Glutamatergic neuron (in vitro differentiated cells): Measurements from ENCODE around the gene STXBP1. TPM values are rescaled to one million over a fixed set of nuclear protein-coding genes. Genes with fewer than 3 reads are reported as not detected.

ENCODE experiments used
- DNase-seq: peaks from one replicate; pipeline ENCODE4 v3.0.0; 2022
- H3K27ac Mint-ChIP-seq: one replicate; pipeline ENCODE4 v1.8.0; 2020; ENCODE audit warnings: mild to moderate bottlenecking, mixed read lengths, inconsistent platforms; ENCODE audit not compliant: unreplicated experiment
- H3K27me3 Mint-ChIP-seq: one replicate; pipeline ENCODE4 v1.8.0; 2020; ENCODE audit warnings: mild to moderate bottlenecking, moderate library complexity, mixed read lengths, inconsistent platforms; ENCODE audit not compliant: unreplicated experiment
- H3K36me3 Mint-ChIP-seq: one replicate; pipeline ENCODE4 v1.8.0; 2020; ENCODE audit warnings: mild to moderate bottlenecking, mixed read lengths, inconsistent platforms; ENCODE audit not compliant: unreplicated experiment
- H3K4me1 Mint-ChIP-seq: one replicate; pipeline ENCODE4 v1.8.0; 2020; ENCODE audit warnings: mild to moderate bottlenecking, low read depth, mixed read lengths, inconsistent platforms; ENCODE audit not compliant: unreplicated experiment
- H3K4me3 Mint-ChIP-seq: one replicate; pipeline ENCODE4 v1.8.0; 2020; ENCODE audit warnings: mild to moderate bottlenecking, mixed read lengths, inconsistent platforms; ENCODE audit not compliant: unreplicated experiment
- H3K9me3 Mint-ChIP-seq: one replicate; pipeline ENCODE4 v1.8.0; 2020; ENCODE audit warnings: mild to moderate bottlenecking, moderate library complexity, mixed read lengths, inconsistent platforms; ENCODE audit not compliant: unreplicated experiment
- total RNA-seq: library from RNA; stranded (reverse); fragmentation: NEBNext Ultra II Directional; extraction: Animal tissue kit (Norgen Biotek cat#: 25700); gene quantifications from one replicate; pipeline ENCODE4 v1.2.1, GENCODE V29; 2021; ENCODE audit not compliant: unreplicated experiment
- TF ChIP-seq, protein P1 (sequence below): fragments of 200-600 bp; sonication (generic); IDR thresholded peaks from one replicate; pipeline ENCODE4 v1.5.0; 2021; ENCODE audit not compliant: partially characterized antibody, unreplicated experiment

The STXBP1 gene
- total RNA-seq, 1 donor from 2014 or later = 402 TPM

- Mint-ChIP-seq H3K9me3 (no peaks in the 10 kb centered on the region), H3K27me3 (no peaks in the 10 kb centered on the region), H3K27ac (no peak overlapping the region), H3K4me1 (peaks cover 11% of the 10 kb centered on the region), H3K36me3 (no peaks in the 10 kb centered on the region), H3K4me3 (no peak overlapping the region)
- TF ChIP-seq, protein P1, sequence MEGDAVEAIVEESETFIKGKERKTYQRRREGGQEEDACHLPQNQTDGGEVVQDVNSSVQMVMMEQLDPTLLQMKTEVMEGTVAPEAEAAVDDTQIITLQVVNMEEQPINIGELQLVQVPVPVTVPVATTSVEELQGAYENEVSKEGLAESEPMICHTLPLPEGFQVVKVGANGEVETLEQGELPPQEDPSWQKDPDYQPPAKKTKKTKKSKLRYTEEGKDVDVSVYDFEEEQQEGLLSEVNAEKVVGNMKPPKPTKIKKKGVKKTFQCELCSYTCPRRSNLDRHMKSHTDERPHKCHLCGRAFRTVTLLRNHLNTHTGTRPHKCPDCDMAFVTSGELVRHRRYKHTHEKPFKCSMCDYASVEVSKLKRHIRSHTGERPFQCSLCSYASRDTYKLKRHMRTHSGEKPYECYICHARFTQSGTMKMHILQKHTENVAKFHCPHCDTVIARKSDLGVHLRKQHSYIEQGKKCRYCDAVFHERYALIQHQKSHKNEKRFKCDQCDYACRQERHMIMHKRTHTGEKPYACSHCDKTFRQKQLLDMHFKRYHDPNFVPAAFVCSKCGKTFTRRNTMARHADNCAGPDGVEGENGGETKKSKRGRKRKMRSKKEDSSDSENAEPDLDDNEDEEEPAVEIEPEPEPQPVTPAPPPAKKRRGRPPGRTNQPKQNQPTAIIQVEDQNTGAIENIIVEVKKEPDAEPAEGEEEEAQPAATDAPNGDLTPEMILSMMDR = no peak
- no peak for DNase-seq
Observed at GRCh38 chr9:127595611-127596010, 16.5 kb upstream of the STXBP1 start.

- H3K36me3 Mint-ChIP-seq = no peaks in the 10 kb centered on the region
- H3K4me1 Mint-ChIP-seq = peaks cover 11% of the 10 kb centered on the region
- TF ChIP-seq, protein P1 = no peak
- H3K9me3 Mint-ChIP-seq = peaks cover 1% of the 10 kb centered on the region
- H3K27me3 Mint-ChIP-seq = peaks cover 3% of the 10 kb centered on the region
- peak overlapping the region; percentile 70 for H3K27ac Mint-ChIP-seq
- DNase-seq = peak; percentile 48
- peak overlapping the region; percentile 73 for H3K4me3 Mint-ChIP-seq
Observed at GRCh38 chr9:127598839-127599549, 13.1 kb upstream of the STXBP1 start.

GRCh38 chr9:127599550-127599891, 12.6 kb upstream of the STXBP1 start:
- Mint-ChIP-seq H3K4me1 (peaks cover 11% of the 10 kb centered on the region), H3K9me3 (peaks cover 1% of the 10 kb centered on the region), H3K4me3 (peak overlapping the region; percentile 73), H3K27ac (peak overlapping the region; percentile 70), H3K36me3 (no peaks in the 10 kb centered on the region), H3K27me3 (peaks cover 3% of the 10 kb centered on the region)
- TF ChIP-seq, protein P1 = no peak
- DNase-seq = no peak

GRCh38 chr9:127603226-127603625, 8.9 kb upstream of the STXBP1 start:
- Mint-ChIP-seq H3K4me3 (no peak overlapping the region), H3K27ac (no peak overlapping the region), H3K4me1 (peaks cover 20% of the 10 kb centered on the region), H3K9me3 (peaks cover 3% of the 10 kb centered on the region), H3K36me3 (no peaks in the 10 kb centered on the region), H3K27me3 (peaks cover 6% of the 10 kb centered on the region)
- no peak for DNase-seq
- TF ChIP-seq, protein P1 = no peak

GRCh38 chr9:127606043-127606442, 6.0 kb upstream of the STXBP1 start:
- Mint-ChIP-seq H3K36me3 (no peaks in the 10 kb centered on the region), H3K4me3 (no peak overlapping the region), H3K27me3 (peaks cover 6% of the 10 kb centered on the region), H3K4me1 (peaks cover 14% of the 10 kb centered on the region), H3K27ac (no peak overlapping the region), H3K9me3 (peaks cover 4% of the 10 kb centered on the region)
- DNase-seq = no peak
- TF ChIP-seq, protein P1 = no peak
